ENCODE measurements around the gene TBKBP1.

TBKBP1 gene

GRCh38 chr17:47715669-47716325 is 21.8 kb downstream of the TBKBP1 start:
- Histone ChIP-seq H3K27ac (ENCODE audit: extremely low read depth, low read depth, low read length) (no peak overlapping the region), H3K9me3 (ENCODE audit: control insufficient read depth, insufficient read depth, low read depth, low read length) (no peaks in the 10 kb centered on the region), H3K4me1 (ENCODE audit: control insufficient read depth, insufficient read depth, low read length) (no peaks in the 10 kb centered on the region), H3K4me3 (ENCODE audit: low read depth, low read length) (no peak overlapping the region), H3K36me3 (ENCODE audit: control insufficient read depth in 2 of 2, insufficient read depth in 1 of 2, low read length in 2 of 2) (peaks cover 0 to 6% of the 10 kb centered on the region in 2 experiments; a peak in 1 of 3 replicates)
- TF ChIP-seq ZNF404 (tag by site-specific recombination; IDR thresholded peaks at IDR 0.05) (no peak), ZNF248 (tag by site-specific recombination; IDR thresholded peaks at IDR 0.05) (no peak), KLF16 (tag by site-specific recombination; IDR thresholded peaks at IDR 0.05) (no peak), ZNF146 (tag by site-specific recombination; IDR thresholded peaks at IDR 0.05) (no peak), ZNF391 (tag by site-specific recombination; IDR thresholded peaks at IDR 0.05; ENCODE audit: borderline replicate concordance, low read depth) (no peak), ZNF792 (tag by site-specific recombination; IDR thresholded peaks at IDR 0.05) (no peak), ZNF449 (tag by site-specific recombination; IDR thresholded peaks at IDR 0.05) (no peak), ZNF600 (tag by site-specific recombination; IDR thresholded peaks at IDR 0.05) (no peak), ZNF394 (tag by site-specific recombination; IDR thresholded peaks at IDR 0.05; ENCODE audit: borderline replicate concordance) (no peak), ZBTB21 (tag by site-specific recombination; IDR thresholded peaks at IDR 0.05) (no peak), ZNF785 (tag by site-specific recombination; IDR thresholded peaks at IDR 0.05) (no peak), ZNF280D (tag by site-specific recombination; IDR thresholded peaks at IDR 0.05) (no peak), ZNF292 (tag by site-specific recombination; IDR thresholded peaks at IDR 0.05; ENCODE audit: borderline replicate concordance, low read depth) (no peak), HIC1 (tag by site-specific recombination; IDR thresholded peaks at IDR 0.05) (no peak), ZSCAN16 (tag by site-specific recombination; IDR thresholded peaks at IDR 0.05) (no peak), HOXA7 (CRISPR knock-in tag; IDR thresholded peaks at IDR 0.05; ENCODE audit: borderline replicate concordance) (no peak), ZNF169 (tag by site-specific recombination; IDR thresholded peaks at IDR 0.05) (no peak), ZNF677 (tag by site-specific recombination; IDR thresholded peaks at IDR 0.05) (no peak)
- CTCF ChIA-PET = interaction anchor here (1.1 to 2.3 kb wide), 3 partner anchors 17 to 52 kb away, joined by 3 to 10 read pairs (median 5); partner anchors contain the start of gene TBX21
- POLR2A ChIA-PET = no interaction called here

- Histone ChIP-seq H3K9me3 (ENCODE audit: control insufficient read depth, insufficient read depth, low read depth, low read length) (no peaks in the 10 kb centered on the region), H3K27ac (ENCODE audit: extremely low read depth, low read depth, low read length) (no peak overlapping the region), H3K4me3 (ENCODE audit: low read depth, low read length) (no peak overlapping the region), H3K4me1 (ENCODE audit: control insufficient read depth, insufficient read depth, low read length) (peaks cover 2% of the 10 kb centered on the region), H3K36me3 (ENCODE audit: control insufficient read depth in 2 of 2, insufficient read depth in 1 of 2, low read length in 2 of 2) (peaks cover 0 to under 1% of the 10 kb centered on the region in 2 experiments; a peak in 1 of 3 replicates)
- ChIA-PET CTCF (interaction anchor here (1.1 to 1.6 kb wide), 2 partner anchors 16 to 53 kb away, joined by 3 to 5 read pairs; partner anchors contain the start of gene TBX21), POLR2A (no interaction called here)
- TF ChIP-seq ZNF184 (tag by site-specific recombination; IDR thresholded peaks at IDR 0.05) = no peak
- no peak for TF ChIP-seq ZBTB21 (tag by site-specific recombination; IDR thresholded peaks at IDR 0.05)
- TF ChIP-seq GLIS2 (tag by site-specific recombination; IDR thresholded peaks at IDR 0.05) = no peak
- no peak for TF ChIP-seq ZNF362 (tag by site-specific recombination; IDR thresholded peaks at IDR 0.05)
- no peak for TF ChIP-seq PRDM4 (tag by site-specific recombination; IDR thresholded peaks at IDR 0.05)
- TF ChIP-seq ZNF18 (tag by site-specific recombination; IDR thresholded peaks at IDR 0.05) = no peak
Observed at GRCh38 chr17:47716375-47716774, 22.4 kb downstream of the TBKBP1 start.
